GDM1 (cell line): ENCODE data around the gene OSTF1.

Source experiments
- DNase-seq: peaks from one replicate; lab custom pipeline; 2025; lab: John Stamatoyannopoulos, UW

Gene OSTF1

GRCh38 chr9:75085640-75086039 is 2.7 kb upstream of the OSTF1 start:
- no peak for DNase-seq

DNA sequence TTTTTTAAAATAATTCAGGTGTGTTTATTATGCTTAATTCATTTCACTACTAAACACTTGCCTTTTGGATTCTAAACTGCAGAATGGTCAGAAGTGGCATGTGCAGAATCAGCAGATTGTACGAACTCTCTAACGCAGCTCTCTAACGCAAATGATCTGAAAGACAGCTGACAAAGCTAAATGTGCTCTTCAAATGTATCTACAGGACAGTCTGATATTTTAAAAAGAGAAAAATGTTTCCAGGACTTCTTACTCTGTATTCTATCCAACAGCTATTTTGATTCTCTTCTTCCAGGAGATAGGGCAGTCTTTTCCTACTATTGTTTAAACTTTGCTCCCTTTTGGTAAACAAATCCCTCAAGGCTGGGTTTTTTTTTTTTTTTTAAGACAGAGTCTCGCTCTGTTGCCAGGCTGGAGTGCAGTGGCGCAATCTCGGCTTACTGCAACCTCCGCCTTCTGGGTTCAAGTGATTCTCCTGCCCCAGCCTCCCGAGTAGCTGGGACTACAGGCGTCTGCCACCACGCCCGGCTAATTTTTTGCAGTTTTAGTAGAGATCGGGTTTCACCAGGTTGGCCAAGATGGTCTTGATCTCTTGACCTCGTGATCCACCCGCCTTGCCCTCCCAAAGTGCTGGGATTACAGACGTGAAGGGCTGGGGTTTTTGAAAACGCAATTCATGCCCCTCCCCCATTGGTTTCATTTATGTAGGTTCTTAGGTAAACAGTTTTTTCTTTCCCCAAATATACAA is 1.6 kb upstream of the OSTF1 start:
- DNase-seq: no peak

DNA sequence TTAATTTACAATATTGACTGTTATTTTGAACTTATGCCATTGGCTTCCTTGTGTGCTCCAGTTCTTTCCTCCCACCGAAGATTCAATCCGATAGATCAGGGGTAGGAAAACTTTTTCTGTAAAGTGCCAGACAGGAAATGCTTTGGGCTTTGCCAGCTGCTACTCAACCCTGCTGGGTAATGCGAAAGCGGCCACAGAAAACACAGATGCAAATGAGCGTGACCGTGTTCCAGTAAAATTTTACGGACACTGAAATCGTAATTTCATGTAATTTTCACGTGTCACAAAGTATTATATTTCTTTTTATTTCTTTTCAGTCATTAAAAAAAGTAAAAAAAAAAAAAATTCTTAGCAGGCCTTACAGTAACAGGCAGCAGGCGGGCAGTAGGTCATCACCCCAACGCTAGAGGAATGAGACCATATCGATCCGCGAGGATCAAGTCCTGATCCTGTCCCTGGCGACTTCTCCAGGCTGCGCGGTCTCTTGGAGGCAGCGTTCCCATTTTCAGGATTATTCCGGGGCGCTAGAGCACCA is 958 bp upstream of the OSTF1 start:
- no peak for DNase-seq

DNA sequence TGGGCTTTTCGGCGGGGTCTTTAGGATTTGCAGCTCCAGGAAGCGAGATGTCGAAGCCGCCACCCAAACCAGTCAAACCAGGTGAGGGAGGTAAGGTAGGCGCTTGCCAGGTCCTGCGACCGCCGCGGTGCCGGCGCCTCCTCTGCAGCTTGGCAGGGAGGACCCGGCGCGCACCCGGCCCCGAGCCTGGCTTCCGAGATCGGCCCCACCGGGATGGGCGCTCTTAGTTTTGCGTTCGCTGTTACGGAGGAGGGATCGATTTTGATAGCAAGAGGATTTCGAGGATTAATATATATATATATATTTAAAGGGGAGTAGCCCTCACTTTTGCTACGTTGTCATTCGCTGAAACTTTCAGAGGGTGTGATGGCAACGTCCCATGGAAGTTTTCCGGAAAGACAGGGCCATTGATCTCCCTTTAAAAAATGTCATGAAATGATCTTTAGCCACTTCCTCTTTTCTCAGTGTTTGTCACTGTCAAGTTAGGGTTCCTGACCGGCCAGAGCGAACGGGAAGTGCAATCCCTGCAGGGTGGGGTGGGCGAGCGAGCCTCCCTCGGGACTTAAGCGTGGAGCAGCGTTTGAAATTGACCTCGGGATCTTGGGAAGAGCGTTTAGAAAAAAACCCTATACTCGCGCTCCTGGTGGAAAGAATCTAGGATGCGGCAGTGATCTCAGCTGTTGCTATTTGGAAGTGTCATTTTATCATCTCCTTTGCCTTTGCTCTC is 495 bp downstream of the OSTF1 start:
- peak; percentile 42 for DNase-seq

GRCh38 chr9:75089373-75089766 is 1.1 kb downstream of the OSTF1 start:
- DNase-seq: no peak

- DNase-seq: no peak
Observed at GRCh38 chr9:75090579-75090978, 2.3 kb downstream of the OSTF1 start.

GRCh38 chr9:75092766-75093165 is 4.5 kb downstream of the OSTF1 start:
- DNase-seq: no peak

DNA sequence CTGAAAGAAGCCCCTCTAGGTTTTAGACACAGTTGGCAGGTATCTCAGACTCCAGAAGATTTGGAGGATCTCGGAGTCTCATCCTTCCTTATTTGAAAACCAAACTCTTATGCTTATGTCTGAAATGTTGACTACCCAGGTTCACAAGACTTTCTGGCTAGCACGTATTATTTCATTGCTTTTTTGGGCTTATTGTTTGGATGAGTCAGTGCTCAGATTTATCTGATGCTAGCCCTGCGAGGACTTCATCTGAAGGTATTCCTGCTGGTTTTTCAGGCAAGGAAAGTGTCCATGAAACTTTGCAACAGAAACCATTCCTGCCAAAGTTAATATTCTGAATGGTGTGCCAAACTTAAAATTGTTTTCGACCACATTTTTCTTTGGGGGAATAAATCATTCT is 8.5 kb downstream of the OSTF1 start:
- DNase-seq: no peak

- DNase-seq: no peak
Observed at GRCh38 chr9:75101004-75101588, 12.8 kb downstream of the OSTF1 start.

DNA sequence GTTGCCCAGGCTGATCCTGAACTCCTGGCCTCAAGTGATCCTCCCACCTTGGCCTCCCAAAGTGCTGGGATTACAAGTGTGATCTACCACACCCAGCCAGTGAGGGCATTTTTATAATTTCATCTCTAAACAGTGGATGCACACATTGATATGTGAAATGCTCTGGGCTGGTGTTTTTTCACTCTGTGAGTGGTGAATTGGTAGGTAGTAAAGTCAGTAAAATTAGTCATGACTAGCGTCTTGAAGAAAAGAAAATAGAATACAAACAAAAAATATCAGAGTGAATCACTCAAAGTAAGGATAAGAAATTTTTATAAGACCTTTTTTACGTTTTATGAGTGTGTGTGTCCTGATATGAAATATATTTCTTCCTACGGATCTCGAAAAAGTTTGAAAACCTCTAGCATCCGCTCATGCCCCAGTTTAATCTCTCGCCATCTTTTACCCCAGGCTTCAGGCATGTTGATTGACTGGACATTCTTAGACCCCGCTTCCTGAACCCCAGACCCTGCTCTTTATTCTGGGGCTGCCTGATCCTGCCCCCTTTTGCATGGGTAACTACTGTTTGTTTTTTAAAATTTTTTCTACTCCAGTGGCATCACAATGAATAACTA is 14.0 kb downstream of the OSTF1 start:
- DNase-seq: no peak

DNA sequence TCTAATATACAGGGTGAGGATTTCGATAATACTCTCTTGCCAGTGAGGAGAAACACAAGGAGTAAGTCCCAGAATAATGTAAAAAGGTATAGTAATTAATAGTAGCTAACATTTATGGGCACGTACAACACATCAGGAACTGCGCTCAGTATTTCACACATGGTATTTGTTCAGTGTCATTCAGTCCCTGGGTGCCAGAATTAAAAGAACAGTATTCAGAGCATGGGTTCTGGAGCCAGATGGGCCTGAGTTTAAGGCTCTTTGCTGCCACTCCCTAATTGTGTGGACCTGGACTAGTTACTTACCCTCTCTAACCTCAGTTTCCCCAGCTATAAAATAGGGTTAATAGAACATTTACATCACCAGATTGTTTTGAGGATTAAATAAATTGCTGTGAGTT is 16.3 kb downstream of the OSTF1 start:
- no peak for DNase-seq

DNA sequence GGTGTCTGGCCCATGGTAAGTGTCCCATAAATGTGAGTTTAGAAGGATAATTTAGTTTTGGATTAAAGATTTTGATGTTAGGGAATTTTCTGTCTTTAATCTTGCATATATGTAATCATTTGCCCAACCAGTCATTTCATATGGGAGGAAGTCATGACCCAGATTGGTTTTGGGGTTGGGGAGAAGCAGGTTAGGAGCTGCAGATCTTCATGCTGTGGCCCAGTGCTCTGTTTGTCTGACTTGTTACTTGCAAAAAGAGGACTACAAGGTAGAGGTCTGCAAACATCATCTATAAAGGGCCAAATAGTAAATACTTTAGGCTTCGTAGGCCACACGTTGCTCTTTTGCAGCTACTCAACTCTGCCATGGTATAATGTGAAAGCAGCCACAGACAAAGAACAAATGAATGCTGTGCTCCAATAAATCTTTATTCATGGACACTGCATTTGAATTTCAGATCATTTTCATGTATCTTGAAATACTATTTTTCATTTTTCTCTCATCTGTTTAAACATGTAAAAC is 16.8 kb downstream of the OSTF1 start:
- no peak for DNase-seq

DNA sequence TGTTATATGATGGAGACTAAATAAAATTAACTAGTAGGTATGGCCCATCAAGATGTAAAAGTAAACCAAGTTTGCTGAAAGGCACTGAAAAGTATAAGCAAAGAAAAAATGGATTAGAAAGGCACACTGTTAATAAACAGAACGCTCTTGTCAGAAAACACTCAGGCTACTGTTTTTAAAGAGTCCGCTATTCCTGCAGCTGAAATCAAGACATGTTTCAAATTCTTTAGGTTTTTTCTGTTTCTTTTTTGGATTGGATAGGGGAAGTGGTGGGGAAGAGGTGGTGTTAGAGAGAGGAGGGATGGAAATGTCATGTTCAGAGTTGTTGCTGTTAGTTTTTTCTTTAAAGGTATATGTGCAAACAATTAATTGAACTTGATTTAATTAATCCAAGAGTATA is 17.5 kb downstream of the OSTF1 start:
- DNase-seq: no peak

DNA sequence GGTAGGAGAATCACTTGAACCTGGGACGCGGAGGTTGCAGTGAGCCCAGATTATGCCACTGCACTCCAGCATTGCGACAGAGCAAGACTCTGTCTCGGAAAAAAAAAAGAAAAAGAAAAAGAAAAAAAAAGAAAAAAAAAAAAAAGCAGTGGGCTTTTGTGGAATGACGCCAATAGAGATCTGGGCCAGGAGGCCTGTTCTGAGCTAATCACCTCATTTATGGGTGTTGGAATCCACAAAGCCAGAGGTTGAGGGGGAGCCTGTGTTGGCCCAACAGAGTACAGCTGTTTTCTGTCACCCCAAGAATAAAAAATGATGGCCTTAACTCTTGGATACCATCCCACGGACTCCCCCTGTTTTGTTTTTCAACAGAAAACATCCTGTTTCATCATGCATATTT is 18.5 kb downstream of the OSTF1 start:
- no peak for DNase-seq

- DNase-seq: no peak
Observed at GRCh38 chr9:75108571-75108970, 20.3 kb downstream of the OSTF1 start.

GRCh38 chr9:75109210-75109839 is 21.0 kb downstream of the OSTF1 start:
- DNase-seq: no peak

GRCh38 chr9:75111019-75111622 is 22.8 kb downstream of the OSTF1 start:
- no peak for DNase-seq

- no peak for DNase-seq
Observed at GRCh38 chr9:75112789-75113188, 24.5 kb downstream of the OSTF1 start.

DNA sequence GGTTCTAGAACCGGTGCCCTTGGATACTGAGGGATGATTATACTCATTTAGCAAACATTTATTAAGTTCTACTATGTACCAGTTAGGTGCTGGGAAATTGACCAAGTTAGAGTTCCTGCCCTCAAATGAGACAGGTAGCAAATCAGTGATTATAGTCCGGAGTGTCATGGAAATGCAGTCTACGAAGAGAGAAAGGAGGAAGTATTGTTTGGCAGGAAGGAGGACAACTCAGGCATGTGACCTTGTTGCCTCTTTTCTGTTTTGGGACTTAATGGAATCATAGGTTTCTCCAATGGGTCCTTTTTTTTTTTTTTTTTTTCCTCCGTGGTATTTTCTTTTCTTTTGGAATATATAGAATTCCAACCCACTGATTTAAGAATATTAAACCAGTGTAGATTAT is 28.0 kb downstream of the OSTF1 start:
- no peak for DNase-seq

DNA sequence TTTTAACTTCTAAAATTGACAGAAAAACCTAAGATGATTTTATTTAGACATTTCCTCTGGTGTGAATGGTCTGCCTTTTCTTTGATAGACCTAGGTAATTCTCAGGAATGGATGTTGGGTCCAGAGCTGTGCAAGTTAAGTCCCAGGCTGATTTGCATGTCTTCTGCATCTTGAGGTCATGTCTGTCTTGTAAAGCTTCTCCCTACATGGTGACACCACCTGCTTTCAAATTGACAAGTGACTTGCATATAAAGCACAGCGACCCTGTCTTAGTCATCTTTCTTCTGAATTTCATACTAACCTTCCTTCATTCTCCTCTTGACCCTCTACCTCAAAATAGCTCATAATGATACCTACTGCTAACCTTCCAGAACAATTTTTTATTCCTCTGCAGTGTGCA is 29.2 kb downstream of the OSTF1 start:
- no peak for DNase-seq

DNA sequence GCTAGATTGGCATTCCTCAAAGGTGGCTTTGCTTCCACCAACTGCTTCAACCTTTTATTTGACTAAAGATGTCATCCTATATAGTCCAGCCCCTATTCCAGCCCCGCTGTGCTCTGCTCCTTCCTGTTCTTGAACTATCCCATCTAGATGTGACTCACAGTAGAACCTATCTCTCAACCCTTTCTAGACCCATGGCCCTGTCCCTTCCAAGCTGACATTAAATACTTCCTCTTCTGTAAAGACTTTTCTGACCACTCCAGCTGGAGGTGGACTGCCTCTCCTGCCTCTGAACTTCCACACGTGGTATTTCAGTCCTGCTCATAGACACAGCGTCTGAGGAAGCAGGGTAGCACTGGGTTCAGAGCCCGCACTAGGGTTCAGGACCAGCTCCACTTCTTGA is 32.4 kb downstream of the OSTF1 start:
- no peak for DNase-seq
